ENCODE measurements around the gene SYNPO.

The SYNPO gene

DNA sequence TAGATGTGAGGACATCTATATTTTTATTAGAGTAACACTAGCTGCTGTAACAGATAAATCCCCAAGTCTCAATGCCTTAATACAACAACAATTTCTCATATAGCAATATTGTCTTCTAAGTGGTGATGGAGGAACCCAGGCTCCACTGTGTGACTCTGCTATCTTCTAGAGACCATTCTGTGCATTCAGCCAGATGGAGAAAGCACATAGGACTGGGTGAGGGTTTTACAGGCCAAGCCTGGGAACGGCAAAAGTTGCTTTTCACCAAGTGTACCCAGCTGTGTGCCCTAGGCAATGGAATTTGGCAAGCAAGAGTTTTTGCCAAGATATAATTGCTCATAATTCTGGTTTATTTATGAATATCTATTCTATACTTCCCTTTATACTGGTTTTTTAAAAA lies 48.7 kb downstream of the SYNPO start:
- no peak for DNase-seq (ENCODE audit: low read depth in 2 of 2)

DNA sequence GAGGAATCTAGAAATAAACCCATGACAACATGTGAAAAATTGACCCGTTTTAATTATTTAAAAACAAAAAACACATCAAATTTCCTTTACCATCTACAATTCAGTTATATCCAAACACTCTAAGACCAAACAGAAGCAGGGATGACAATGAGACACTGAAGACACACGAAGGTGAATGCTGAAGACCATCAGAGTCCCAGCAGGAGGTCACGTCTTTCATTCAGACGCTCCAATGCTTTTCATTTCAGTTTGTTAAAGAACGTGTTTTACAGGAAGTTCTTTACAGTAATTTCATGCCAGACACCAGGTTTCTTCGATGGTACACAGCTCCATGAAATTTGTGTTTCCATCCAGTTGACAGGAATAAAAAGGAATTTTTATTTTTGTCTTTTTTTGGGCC lies 50.3 kb downstream of the SYNPO start:
- DNase-seq (ENCODE audit: low read depth in 2 of 2): no peak

- no peak for DNase-seq (ENCODE audit: low read depth in 2 of 2)
These were observed 51.8 kb downstream of the SYNPO start for GRCh38 chr5:150692276-150692675.

- no peak for DNase-seq (ENCODE audit: low read depth in 2 of 2)
These were observed 54.2 kb downstream of the SYNPO start for GRCh38 chr5:150694612-150695011.

DNA sequence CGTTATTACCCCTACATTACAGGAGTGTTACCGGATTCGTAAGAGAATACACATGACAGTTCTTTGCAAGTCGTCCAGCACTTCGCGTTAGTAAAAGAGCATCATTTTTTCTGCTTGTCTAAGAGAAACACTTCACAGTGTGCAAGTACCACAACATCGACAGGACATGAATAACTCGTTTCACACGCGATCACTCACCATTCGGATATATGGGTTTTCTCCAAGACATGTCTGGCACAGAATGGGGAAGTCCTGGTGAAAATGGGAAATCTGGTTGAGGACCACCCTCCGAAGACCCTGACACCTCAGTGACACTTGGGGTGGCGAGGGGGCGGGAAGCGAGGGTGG lies 59.8 kb downstream of the SYNPO start:
- DNase-seq (ENCODE audit: low read depth in 2 of 2): no peak

GRCh38 chr5:150700594-150701377 lies 60.3 kb downstream of the SYNPO start, which contains the start of gene RBM22:
Gene RBM22 (minus strand): TSS chr5:150701062. CDS start chr5:150700985, 77 bp downstream.
- peak; percentile 79 to 83 for DNase-seq (ENCODE audit: low read depth in 2 of 2)

GRCh38 chr5:150703762-150704161 lies 63.3 kb downstream of the SYNPO start:
- no peak for DNase-seq (ENCODE audit: low read depth in 2 of 2)

DNA sequence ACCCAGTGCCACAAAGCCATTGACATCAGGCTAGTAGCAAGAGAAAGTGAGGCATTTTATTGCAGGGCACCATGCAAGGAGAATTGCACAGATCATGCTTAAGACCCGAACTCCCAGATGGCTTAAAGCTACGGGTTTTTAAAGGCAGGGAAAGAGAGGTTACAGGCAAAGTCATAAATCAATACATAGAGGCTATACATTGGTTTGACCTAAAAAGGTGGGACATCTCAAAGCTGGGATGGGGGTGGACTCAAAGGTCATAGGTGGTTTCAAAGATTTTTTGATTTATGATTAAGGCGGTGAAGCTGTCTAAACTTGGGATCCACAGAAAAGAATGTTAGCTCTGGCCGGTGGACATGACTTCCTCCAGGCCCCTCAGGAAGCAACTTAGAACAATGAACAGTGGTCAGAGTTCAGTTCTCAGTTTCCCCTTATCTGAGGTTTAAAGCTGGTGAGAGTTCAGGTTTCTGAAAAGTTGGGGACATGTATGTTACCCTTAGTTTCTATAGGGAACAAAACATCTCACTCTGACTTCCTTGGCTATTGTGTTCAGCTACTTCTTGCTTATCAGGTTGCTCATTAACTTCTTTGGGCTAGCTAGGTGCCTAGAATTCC lies 66.4 kb downstream of the SYNPO start:
- no peak for DNase-seq (ENCODE audit: low read depth in 2 of 2)

Data from stimulated activated CD8-positive, alpha-beta memory T cell treated with anti-CD3 and anti-CD28 coated beads, Interleukin-2, amount 100 ng/mL, for 1 hour (primary cell).